ENCODE results near the gene DNAAF8. TPM values are rescaled to one million over a fixed set of nuclear protein-coding genes. Genes with fewer than 3 reads are reported as not detected.

DNAAF8 gene
- total RNA-seq, 1 experiment from 2014 or later = 1.2 TPM

DNA sequence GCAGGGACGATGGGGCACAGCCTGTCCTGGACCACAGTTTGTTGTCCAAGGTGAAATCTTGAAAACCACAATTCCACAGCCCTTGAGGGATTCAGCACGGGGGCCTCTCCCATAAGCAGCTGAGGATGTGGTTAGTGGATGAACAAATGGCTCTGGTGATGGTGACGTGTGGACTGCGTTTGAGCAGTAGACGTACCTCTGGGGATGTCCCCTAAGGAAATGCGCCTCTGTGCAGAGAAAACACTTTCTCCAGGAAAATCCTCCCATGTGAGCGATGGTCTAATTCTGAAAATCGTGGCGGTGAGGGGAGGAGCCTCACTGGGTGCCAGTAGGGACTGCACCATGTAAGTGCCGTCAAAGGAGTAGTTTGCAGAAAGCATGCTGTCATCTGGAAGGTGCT, 56.5 kb downstream of the DNAAF8 start:
- no peaks in the 10 kb centered on the region for H3K9me2 ChIP-seq (replicated peaks; ENCODE audit: low read length)
- H3K4me2 ChIP-seq (ENCODE audit: low read length) = no peak overlapping the region
- H3K4me1 ChIP-seq (ENCODE audit: insufficient read depth, low read length) = no peaks in the 10 kb centered on the region
- no peaks in the 10 kb centered on the region for H3K9me3 ChIP-seq (ENCODE audit: low read length)
- H3K36me3 ChIP-seq (ENCODE audit: low read depth, low read length) = no peaks in the 10 kb centered on the region
- CTCF ChIA-PET = no interaction called here
- no peaks in the 10 kb centered on the region for H3F3A ChIP-seq (ENCODE audit: low read length, unreplicated experiment)
- ATAC-seq (no peak), DNase-seq (no peak)
- H3K4me3 ChIP-seq (ENCODE audit: low read length) = no peak overlapping the region
- H4K20me1 ChIP-seq (ENCODE audit: low read length) = no peaks in the 10 kb centered on the region
- no peak overlapping the region for H2AFZ ChIP-seq (ENCODE audit: low read length)
- POLR2A ChIA-PET (ENCODE audit: unreplicated experiment) = no interaction called here
- BruUV-seq (replicated peaks) = no TSS peak
- H3K27me3 ChIP-seq (ENCODE audit: low read length) = no peaks in the 10 kb centered on the region
- H3K9ac ChIP-seq (ENCODE audit: low read length) = no peak overlapping the region
- TF ChIP-seq EZH2phosphoT487 (IDR thresholded peaks at IDR 0.05; ENCODE audit: borderline replicate concordance, low read length) (no peak), CTCF (conservative IDR thresholded peaks at IDR 0.05; ENCODE audit: low read depth, low read length) (no peak), EZH2 (IDR thresholded peaks at IDR 0.05; ENCODE audit: low read length, unreplicated experiment) (no peak)
- H3K79me2 ChIP-seq (ENCODE audit: low read length) = no peaks in the 10 kb centered on the region
- intact Hi-C loops (cut with micrococcal nuclease) = no loop called here
- H3K27ac ChIP-seq (ENCODE audit: low read length) = no peak overlapping the region

- intact Hi-C loops (cut with micrococcal nuclease) = no loop called here
- TF ChIP-seq EZH2phosphoT487 (IDR thresholded peaks at IDR 0.05; ENCODE audit: borderline replicate concordance, low read length) (no peak), EZH2 (IDR thresholded peaks at IDR 0.05; ENCODE audit: low read length, unreplicated experiment) (no peak), CTCF (conservative IDR thresholded peaks at IDR 0.05; ENCODE audit: low read depth, low read length) (no peak)
- Histone ChIP-seq H2AFZ (ENCODE audit: low read length) (no peak overlapping the region), H3K9ac (ENCODE audit: low read length) (no peak overlapping the region), H3K9me3 (ENCODE audit: low read length) (no peaks in the 10 kb centered on the region), H3K4me2 (ENCODE audit: low read length) (no peak overlapping the region), H3F3A (ENCODE audit: low read length, unreplicated experiment) (no peaks in the 10 kb centered on the region), H3K27me3 (ENCODE audit: low read length) (no peaks in the 10 kb centered on the region), H3K36me3 (ENCODE audit: low read depth, low read length) (no peaks in the 10 kb centered on the region), H3K9me2 (replicated peaks; ENCODE audit: low read length) (no peaks in the 10 kb centered on the region), H3K4me1 (ENCODE audit: insufficient read depth, low read length) (no peaks in the 10 kb centered on the region), H3K4me3 (ENCODE audit: low read length) (no peak overlapping the region), H3K27ac (ENCODE audit: low read length) (no peak overlapping the region), H3K79me2 (ENCODE audit: low read length) (no peaks in the 10 kb centered on the region), H4K20me1 (ENCODE audit: low read length) (no peaks in the 10 kb centered on the region)
- POLR2A ChIA-PET (ENCODE audit: unreplicated experiment) = no interaction called here
- CTCF ChIA-PET = no interaction called here
- ATAC-seq (no peak), DNase-seq (no peak)
- BruUV-seq (replicated peaks) = no TSS peak
Observed at GRCh38 chr16:4792951-4793513, 58.7 kb downstream of the DNAAF8 start.

- CTCF ChIA-PET = no interaction called here
Observed at GRCh38 chr16:4795181-4795827, 61.0 kb downstream of the DNAAF8 start, which contains the start of gene SMIM22. Gene SMIM22 (plus strand): TSS chr16:4795369. CDS start chr16:4795735, 366 bp downstream.

More at GRCh38 chr16:4795181-4795827, 61.0 kb downstream of the DNAAF8 start, which contains the start of gene SMIM22:
- H3K9ac ChIP-seq (ENCODE audit: low read length) = no peak within 1 kb of the TSS
- no peaks in the 10 kb centered on the region for H3F3A ChIP-seq (ENCODE audit: low read length, unreplicated experiment)
- H3K9me3 ChIP-seq (ENCODE audit: low read length) = no peaks in the 10 kb centered on the region
- intact Hi-C loops (cut with micrococcal nuclease) = no loop called here
- no peak for TF ChIP-seq EZH2 (IDR thresholded peaks at IDR 0.05; ENCODE audit: low read length, unreplicated experiment)
- no peak for TF ChIP-seq CTCF (conservative IDR thresholded peaks at IDR 0.05; ENCODE audit: low read depth, low read length)
- TF ChIP-seq EZH2phosphoT487 (IDR thresholded peaks at IDR 0.05; ENCODE audit: borderline replicate concordance, low read length) = no peak
- no peak within 1 kb of the TSS for H3K4me3 ChIP-seq (ENCODE audit: low read length)
- no peak for ATAC-seq
- H2AFZ ChIP-seq (ENCODE audit: low read length) = no peak within 1 kb of the TSS
- no peaks in the 10 kb centered on the region for H3K79me2 ChIP-seq (ENCODE audit: low read length)
- H3K9me2 ChIP-seq (replicated peaks; ENCODE audit: low read length) = no peaks in the 10 kb centered on the region
- H3K36me3 ChIP-seq (ENCODE audit: low read depth, low read length) = no peaks in the 10 kb centered on the region
- no TSS peak for BruUV-seq (replicated peaks)
- H3K27ac ChIP-seq (ENCODE audit: low read length) = no peak within 1 kb of the TSS
- no peak within 1 kb of the TSS for H3K4me2 ChIP-seq (ENCODE audit: low read length)
- H4K20me1 ChIP-seq (ENCODE audit: low read length) = no peaks in the 10 kb centered on the region
- no peaks in the 10 kb centered on the region for H3K27me3 ChIP-seq (ENCODE audit: low read length)
- H3K4me1 ChIP-seq (ENCODE audit: insufficient read depth, low read length) = no peaks in the 10 kb centered on the region
- POLR2A ChIA-PET (ENCODE audit: unreplicated experiment) = no interaction called here
- no peak for DNase-seq
